HFF-Myc (cell line): ENCODE measurements around the gene IRX6.

ENCODE experiments used
- DNase-seq: peaks from one replicate; pipeline ENCODE4 v3.0.0-alpha.2; 2011; ENCODE audit warnings: low read depth; ENCODE audit errors: extremely low read depth
- H3K4me3 ChIP-seq: replicated peaks from 2 replicates; pipeline ENCODE4 v1.5.1; 2011; ENCODE audit warnings: low read depth, mild to moderate bottlenecking, control low read depth, low read length
- CTCF ChIP-seq: IDR thresholded peaks from 2 replicates; pipeline ENCODE4 v1.5.1; 2012; ENCODE audit warnings: mild to moderate bottlenecking, low read depth, low read length, control low read depth; ENCODE audit errors: missing control alignments

Gene IRX6

GRCh38 chr16:55282441-55282840 lies 41.6 kb upstream of the IRX6 start:
- H3K4me3 ChIP-seq = no peak overlapping the region
- DNase-seq = no peak
- no peak for TF ChIP-seq CTCF

- TF ChIP-seq CTCF = no peak
- no peak overlapping the region for H3K4me3 ChIP-seq
- no peak for DNase-seq
Observed at GRCh38 chr16:55283812-55284717, 39.9 kb upstream of the IRX6 start.

GRCh38 chr16:55284718-55285099 lies 39.3 kb upstream of the IRX6 start:
- TF ChIP-seq CTCF = no peak
- no peak for DNase-seq
- no peak overlapping the region for H3K4me3 ChIP-seq

- H3K4me3 ChIP-seq = no peak overlapping the region
- no peak for TF ChIP-seq CTCF
- DNase-seq = no peak
Observed at GRCh38 chr16:55285586-55285985, 38.4 kb upstream of the IRX6 start.

- DNase-seq = no peak
Observed at GRCh38 chr16:55289353-55289752, 34.6 kb upstream of the IRX6 start.

GRCh38 chr16:55291847-55292246 lies 32.2 kb upstream of the IRX6 start:
- no peak for TF ChIP-seq CTCF
- H3K4me3 ChIP-seq = no peak overlapping the region
- DNase-seq = no peak

More at GRCh38 chr16:55289353-55289752, 34.6 kb upstream of the IRX6 start:
- no peak for TF ChIP-seq CTCF
- no peak overlapping the region for H3K4me3 ChIP-seq
